ENCODE measurements around the gene GLT1D1.

DNA sequence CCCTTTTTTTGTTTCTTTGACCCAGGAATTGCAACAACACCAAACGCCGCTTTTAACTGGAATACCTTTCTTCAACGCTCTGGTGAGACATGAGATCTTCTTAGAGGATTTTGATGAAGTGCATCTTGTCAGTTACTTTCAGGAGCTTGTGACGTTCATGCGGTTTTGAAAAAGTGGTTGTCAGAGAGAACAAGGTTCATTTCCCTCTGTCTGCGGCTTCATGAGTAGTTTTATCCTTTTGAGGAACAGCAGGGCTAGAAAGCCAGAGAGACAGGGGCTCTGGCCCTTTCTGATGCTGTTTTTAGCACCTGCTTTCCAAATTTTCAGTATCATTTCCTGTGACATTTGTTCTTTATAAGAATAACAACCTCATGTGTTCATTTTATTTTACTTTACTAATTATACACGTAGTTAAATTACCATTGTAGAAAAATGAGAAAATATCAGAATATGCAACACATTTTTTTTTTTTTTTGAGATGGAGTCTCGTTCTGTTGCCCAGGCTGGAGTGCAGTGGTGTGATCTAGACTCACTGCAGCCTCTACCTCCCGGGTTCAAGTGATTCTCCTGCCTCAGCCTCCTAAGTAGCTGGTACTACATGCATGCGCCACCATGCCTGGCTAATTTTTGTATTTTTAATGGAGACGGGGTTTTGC lies 61.8 kb downstream of the GLT1D1 start:
- TF ChIP-seq EZH2 (IDR thresholded peaks at IDR 0.05; ENCODE audit: borderline replicate concordance, low read length), result no peak
- TF ChIP-seq, protein P1, sequence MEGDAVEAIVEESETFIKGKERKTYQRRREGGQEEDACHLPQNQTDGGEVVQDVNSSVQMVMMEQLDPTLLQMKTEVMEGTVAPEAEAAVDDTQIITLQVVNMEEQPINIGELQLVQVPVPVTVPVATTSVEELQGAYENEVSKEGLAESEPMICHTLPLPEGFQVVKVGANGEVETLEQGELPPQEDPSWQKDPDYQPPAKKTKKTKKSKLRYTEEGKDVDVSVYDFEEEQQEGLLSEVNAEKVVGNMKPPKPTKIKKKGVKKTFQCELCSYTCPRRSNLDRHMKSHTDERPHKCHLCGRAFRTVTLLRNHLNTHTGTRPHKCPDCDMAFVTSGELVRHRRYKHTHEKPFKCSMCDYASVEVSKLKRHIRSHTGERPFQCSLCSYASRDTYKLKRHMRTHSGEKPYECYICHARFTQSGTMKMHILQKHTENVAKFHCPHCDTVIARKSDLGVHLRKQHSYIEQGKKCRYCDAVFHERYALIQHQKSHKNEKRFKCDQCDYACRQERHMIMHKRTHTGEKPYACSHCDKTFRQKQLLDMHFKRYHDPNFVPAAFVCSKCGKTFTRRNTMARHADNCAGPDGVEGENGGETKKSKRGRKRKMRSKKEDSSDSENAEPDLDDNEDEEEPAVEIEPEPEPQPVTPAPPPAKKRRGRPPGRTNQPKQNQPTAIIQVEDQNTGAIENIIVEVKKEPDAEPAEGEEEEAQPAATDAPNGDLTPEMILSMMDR (conservative IDR thresholded peaks at IDR 0.05 in 1 of 2, IDR thresholded peaks at IDR 0.05 in 1 of 2; ENCODE audit: extremely low read depth in 1 of 2, insufficient read depth in 1 of 2, low read depth in 1 of 2, low read length in 2 of 2), result no peak

Measured in mammary epithelial cell (primary cell).